ENCODE measurements around the gene PC.

- TF ChIP-seq EP300 (IDR thresholded peaks at IDR 0.05): no peak
- no peak for TF ChIP-seq E2F6 (IDR thresholded peaks at IDR 0.05; ENCODE audit: borderline replicate concordance, low read depth)
- no peak for TF ChIP-seq HOXA7 (CRISPR knock-in tag; IDR thresholded peaks at IDR 0.05)
- no peak for TF ChIP-seq CTCF (IDR thresholded peaks at IDR 0.05)
- TF ChIP-seq KDM5A (IDR thresholded peaks at IDR 0.05): no peak
- TF ChIP-seq MYC (IDR thresholded peaks at IDR 0.05; ENCODE audit: borderline replicate concordance, low read length): no peak
- TF ChIP-seq CHD2 (IDR thresholded peaks at IDR 0.05; ENCODE audit: low read length, partially characterized antibody): no peak
- no peak for TF ChIP-seq POLR2A (IDR thresholded peaks at IDR 0.05; ENCODE audit: low read length)
- TF ChIP-seq MAZ (IDR thresholded peaks at IDR 0.05; ENCODE audit: borderline replicate concordance, low read depth, low read length): no peak
- TF ChIP-seq MAX (IDR thresholded peaks at IDR 0.05): no peak
- TF ChIP-seq ESRRA (IDR thresholded peaks at IDR 0.05; ENCODE audit: borderline replicate concordance, low read length): no peak
- no peak for TF ChIP-seq HMGXB4 (CRISPR knock-in tag; IDR thresholded peaks at IDR 0.05; ENCODE audit: borderline replicate concordance)
- TF ChIP-seq RNF2 (IDR thresholded peaks at IDR 0.05; ENCODE audit: borderline replicate concordance, low read depth): no peak
- no peak for TF ChIP-seq CHD4 (IDR thresholded peaks at IDR 0.05; ENCODE audit: borderline replicate concordance)
These were observed 55.6 kb downstream of the PC start for GRCh38 chr11:66902486-66903177.
